ENCODE data around the gene MANSC1. TPM values are rescaled to one million over a fixed set of nuclear protein-coding genes. Genes with fewer than 3 reads are reported as not detected.
"Not testable (repeated sequence)": the region's sequence is repeated elsewhere in the genome, so short reads cannot be mapped to it uniquely, and the experiment has no call there.

The MANSC1 gene
- total RNA-seq, 1 donor from 2014 or later = 3.4 TPM

DNA sequence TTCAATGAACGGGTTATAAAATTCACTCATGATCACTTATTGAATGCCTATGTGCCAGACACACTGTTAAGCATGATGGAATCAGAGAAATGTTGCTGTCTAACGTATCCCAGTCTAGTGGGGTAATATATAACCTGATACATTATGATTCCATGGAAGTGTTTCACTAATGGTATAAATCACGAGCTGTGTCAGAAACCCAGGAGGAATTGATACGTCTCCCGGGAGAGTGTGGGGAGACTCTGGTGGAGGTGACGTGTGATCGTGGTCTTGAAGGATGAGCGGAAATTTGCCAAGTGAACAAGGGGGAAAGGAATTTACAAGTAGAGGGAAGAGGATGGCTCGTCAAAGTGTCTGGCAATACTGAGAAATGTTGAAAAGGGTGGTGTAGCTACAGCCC, 26.5 kb downstream of the MANSC1 start:
- no peak for DNase-seq

DNA sequence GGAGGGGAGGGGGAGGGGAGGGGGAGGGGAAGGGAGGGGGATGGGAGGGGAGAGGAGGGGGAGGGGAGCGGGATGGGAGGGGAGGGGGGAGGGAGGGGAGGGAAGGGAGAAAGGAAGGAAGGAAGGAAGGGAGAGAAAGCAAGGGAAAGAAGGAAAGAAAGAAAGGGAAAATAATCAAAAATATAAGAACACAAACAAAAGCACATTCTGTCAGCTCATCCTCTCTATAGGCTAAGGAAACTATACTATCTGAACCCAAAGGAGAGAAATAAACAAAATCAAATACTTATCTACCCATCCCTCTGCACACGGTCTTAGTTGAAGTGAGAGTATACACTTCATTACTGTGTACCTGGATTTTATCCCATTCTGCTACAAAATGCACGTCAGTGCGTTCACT, 26.9 kb downstream of the MANSC1 start:
- DNase-seq = no peak

DNA sequence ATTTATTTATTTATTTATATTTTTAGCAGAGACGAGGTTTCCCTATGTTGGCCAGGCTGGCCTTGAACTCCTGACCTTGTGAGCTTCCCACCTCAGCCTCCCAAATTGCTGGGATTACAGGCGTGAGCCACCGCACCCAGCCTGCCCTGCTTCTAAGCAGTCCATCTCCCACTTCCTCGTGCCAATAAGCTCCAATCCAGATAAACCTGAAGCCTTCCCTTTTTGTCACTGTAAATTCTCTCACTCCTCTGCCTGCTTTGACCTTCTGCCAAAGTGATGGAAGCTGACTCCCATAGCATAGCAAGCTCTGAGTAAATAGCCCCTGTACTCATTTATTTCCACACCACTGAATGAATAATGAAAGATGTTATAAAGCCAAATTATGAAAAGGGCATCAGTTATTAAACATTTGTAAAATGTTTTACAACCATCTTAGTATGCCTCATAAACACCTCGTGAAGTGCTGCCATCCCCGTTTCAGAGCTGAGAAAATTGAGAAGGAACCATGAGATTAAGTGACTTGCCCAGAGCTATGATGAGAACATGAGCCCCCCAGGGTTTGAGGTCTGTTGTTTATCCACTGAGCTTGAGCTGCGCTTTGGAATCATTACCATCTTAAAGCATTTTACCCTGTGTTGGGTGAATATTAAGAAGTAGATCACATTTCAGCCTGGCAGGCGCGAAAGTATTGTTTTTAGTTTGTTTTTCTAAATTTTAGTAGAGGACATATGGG, 30.4 kb downstream of the MANSC1 start:
- peak; percentile 75 for DNase-seq

DNA sequence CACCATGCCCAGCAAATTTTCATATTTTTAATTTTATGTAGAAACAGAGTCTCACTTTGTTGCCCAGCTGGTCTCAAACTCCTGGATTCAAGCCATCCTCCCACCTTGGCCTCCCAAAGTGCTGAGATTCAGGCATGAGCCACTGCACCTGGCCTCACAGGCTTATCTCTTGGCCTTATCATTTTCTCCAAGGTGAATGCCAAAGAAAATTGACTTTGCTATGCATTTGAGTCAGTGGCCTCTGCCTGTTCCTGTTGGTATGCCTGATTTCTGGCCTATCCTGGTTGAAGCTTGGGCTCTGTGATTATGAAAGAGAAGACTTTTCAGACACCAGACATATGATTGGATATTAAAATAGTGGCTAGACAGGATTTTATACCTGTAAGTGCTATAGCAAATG, 34.2 kb downstream of the MANSC1 start:
- no peak for DNase-seq

DNA sequence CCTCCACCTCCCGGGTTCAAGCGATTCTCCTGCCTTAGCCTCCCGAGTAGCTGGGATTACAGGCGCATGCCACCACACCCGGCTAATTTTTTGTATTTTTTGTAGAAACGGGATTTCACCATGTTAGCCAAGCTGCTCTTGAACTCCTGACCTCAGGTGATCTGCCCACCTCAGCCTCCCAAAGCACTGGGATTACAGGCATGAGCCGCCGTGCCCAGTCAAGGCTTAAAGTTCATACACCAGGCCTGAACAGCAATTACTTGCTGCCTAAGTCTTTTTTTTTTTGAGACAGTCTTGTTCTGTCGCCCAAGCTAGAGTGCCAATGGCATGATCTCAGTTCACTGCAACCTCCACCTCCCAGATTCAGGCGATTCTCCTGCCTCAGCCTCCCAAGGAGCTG, 39.3 kb downstream of the MANSC1 start:
- DNase-seq = not testable (repeated sequence)

DNA sequence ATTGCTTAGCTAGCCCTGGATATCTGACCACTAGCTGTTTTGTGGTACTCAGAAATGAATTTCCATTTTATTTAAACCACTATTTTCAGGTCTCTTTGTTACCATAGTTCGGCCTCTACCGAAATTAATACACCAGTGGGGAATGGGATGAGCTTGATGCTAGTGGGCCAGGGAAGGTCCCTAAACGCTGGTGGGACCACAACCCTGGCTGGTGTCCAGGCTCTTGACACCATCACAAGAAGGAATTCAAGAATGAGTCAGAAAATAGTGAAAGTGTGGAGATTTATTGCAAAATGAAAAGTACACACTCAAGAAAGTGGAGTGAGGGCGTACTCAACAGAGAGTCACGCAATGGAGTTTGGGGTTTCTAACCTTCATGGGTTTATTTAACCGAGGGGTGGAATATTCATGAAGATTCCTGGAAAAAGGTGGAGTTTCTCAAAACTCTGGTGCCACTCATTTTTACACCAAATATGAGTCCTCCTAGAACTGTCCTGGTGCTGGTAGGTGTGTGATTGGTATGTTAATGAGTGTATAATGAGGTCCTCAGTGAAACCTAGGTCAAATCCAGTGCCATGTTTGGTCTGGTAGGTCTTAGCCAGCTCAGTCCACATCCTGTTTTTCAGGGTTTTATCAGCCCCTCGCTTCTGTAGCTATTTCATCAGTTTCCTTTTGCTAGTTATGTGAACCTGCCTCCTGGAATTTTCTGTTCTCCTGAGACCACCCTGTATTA, 44.3 kb downstream of the MANSC1 start:
- no peak for DNase-seq

DNA sequence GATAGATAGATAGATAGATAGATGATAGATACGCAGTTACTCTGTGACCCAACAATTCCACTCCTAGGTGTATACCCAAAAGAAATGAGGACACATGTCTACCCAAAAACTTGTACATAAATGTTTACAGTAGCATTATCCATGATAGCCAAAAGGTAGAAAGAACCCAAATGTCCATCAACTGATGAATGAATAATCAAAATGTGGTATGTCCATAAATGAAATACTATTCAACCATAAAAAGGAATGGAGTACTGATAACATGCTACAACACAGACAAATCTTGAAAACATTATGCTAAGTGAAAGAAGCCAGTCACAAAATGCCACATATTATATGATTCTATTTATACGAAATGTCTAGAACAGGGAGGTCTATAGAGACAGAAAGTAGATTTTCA, 47.1 kb downstream of the MANSC1 start:
- DNase-seq = no peak

DNA sequence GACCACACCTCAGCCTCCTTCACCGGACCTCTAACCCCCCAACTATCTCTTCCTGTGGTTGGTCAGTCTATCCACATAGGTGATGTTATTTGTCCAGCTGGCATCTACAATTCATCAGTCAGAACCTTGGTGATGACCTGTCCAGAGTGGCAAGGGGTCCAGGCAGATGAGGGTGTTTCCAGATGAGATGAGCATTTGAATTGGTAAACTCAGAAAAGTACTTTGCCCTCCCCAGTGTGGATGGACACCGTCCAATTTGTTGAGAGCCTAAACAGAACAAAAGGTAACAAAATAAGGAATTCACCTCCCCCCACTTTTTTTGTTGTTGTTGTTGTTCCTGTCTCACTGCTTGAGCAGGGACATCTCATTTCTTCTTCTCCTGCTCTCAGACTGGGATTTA, 48.9 kb downstream of the MANSC1 start:
- DNase-seq = no peak

DNA sequence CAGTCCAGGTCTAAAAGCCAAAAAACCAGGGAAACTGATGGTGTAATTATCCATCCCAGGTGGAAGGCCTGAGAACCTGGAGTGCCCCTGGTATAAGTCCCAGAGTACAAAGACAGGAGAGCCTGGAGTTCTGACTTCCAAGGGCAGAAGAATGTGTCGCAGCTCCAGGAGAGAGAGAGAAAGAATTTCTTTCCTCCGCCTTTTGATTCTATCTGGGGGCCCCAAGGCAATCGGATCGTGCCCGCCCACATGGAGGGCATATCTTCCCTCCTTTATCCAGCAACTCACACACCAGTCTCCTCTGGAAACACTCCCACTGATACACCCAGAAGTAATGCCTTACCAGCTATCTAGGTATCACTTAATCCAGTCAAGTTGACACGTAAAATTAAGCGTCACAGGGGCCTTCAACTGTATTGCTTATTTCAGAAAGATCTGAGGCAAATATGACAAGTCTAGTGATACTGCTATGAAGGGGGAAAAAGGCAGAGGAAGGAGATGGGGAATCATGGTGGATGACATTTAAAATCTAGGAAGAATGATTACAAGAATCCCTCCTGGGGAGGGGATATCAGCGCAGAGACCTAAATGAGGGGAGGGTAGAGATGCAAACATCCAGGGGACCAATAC, 52.7 kb downstream of the MANSC1 start:
- no peak for DNase-seq

DNA sequence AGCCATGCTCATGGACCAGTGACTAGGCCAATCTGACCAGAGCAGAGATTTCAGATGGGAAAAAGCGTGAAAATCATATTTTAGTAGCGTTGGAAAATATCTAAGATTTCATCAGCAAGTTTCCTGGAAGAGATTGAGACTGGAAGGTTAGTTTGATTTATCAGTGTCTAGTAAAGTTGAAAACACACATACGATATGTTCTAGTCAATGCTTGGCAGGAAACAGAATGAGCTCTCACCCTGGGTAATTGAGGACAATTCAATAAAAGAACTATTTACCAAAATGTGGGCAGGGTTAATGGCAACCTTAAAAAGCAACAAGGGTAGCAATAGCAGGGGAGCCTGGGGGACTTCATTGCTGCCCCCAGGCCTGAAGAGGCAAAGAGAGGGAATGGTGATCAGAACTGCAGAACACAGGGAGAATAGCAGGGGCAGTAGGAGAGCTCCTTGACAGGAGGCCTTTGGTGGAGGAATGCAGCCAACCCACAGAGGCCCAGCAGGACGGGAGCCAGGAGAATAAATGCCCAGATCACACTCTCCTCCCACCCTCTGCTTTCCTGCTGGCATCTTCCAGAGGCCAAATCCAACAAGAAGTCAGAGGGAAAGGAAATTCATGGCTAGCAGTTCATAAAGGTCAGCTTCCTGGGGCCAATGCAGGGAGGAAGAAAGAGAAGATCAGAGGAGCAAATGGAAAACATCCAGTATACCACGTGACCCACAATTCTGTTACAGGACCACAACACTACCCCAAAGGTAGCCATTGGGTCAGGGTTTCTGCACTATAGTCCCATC, 55.6 kb downstream of the MANSC1 start:
- no peak for DNase-seq

DNA sequence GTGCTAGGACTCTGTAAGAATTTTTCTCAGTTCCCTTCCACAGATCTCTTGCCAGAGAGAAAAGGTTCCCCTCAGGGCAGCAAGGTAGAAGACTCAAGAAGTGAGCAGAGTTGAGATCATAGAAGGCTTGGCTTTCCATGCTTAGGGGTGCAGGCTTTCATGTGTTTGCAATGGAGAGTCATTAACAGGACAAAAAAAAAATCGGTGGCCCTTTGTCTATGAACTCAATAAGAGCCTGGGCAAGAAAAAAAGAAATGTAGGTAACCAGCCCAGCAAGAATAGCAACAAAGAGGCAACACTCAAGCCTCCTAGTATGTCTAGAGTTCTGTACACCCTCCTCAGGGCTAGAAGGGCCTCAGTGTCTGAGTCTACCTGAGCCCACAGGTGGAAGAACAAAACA, 59.8 kb downstream of the MANSC1 start:
- no peak for DNase-seq

DNA sequence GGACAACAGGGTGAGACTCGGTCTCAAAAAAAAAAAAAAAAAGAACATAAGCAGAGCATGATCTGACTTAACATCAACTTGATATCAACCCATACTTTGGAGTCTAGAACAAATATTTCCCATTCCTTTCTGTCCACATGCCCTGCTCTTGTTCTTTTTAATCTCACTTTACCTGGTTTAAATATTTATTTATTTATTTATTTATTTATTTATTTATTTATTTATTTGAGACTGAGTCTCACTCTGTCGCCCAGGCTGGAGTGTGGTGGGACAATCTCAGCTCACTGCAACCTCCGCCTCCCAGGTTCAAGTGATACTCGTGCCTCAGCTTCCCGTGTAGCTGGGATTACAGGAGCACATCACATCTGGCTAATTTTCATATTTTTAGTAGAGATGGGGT, 63.6 kb downstream of the MANSC1 start:
- DNase-seq = no peak

DNA sequence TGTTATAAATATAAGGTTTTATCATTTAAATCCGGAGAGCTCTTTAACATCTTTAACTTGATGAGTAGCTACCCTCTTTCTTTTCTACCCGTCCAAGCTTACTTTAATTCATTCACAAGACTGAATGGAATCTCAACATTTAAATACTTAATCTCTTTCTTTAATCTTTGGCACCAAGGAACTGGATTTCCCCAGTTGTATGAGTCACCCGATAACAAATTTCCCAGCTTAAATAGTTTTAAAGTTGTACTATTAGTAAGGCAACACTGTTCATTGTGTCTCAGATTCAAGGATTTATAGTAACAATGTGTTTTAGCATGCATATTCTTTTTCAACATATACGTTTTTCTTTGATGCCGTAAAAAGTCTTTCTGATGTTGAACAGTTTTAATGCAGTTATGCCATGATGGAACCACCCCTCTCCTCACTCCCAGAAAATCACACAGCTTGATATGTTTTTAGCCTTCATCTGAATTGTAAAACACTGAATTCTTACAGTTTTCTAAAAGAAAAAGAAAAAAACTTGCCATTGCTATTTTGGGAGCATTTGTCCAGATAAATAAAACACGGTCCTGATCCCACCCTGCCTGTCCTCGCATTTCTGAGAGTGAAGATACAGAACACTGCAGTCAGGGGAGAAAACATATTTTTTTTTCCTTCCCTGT, 67.1 kb downstream of the MANSC1 start:
- no peak for DNase-seq

DNA sequence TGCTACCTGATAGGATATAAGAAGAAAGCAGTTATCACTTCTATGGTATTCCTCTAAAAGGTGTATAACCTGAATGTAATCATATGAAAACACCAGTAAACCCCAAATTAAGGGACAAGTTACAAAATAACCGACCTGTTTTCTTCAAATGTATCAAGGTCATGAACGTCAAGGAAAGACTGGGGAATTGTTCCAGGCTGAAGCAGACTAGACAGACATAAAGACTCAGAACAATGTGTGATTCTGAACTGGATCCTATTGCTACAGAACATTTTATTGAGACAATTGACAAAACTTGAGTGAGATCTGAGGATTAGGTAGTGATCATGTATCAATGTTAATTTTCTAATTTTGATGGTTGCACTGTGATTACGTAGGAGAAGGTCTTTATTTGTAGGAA, 67.8 kb downstream of the MANSC1 start:
- DNase-seq = no peak

DNA sequence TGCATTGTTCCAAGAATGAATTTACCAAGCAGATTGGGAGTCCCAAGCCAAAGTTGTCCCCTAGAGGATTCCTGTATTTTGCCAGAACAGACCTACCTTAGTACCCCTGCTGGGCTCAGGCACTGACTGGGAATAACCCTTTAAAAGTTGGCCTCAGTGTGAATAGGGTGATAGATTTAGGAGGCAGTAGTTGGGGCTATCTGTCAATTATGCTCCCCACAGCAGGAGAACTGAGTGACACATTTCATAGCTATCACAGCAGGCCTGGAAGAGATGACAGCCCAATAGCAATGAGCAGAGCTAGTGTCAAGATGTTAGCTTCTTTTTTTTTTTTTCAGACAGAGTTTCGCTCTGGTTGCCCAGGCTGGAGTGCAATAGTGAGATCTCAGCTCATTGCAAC, 68.9 kb downstream of the MANSC1 start:
- no peak for DNase-seq

DNA sequence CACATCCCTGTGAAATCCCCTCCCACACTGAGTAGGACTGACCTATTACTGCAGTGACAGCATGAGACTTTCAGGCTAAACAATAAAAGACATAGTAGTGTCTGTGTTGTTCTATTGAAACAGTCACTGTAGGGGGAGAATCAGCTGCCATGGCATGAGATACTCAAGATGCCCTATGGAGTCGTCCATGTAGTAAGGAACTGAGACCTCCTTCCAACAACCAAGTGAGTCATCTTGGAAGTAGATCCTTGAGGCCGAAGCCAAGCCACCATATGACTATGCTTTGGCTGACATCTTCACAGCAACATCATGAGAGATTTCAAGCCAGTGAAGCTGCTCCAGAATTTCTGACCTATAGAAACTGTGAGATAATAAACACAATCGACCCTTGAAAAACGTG, 71.1 kb downstream of the MANSC1 start:
- DNase-seq = no peak

Small RNAs within 50 kb of the gene (small RNA-seq; reads per million reads assigned to genes)
- not detected for gene RNU6-318P (ENCODE audit: low replicate concordance)

Other genes starting within 250 kb of the MANSC1 start
- gene LRP6, start 83.2 kb downstream of the MANSC1 start, total RNA-seq = 62.2 TPM
- gene BORCS5, start 6.8 kb upstream of the MANSC1 start, total RNA-seq = 23.1 TPM
- 24.2 TPM for gene DUSP16, start 212.6 kb upstream of the MANSC1 start, total RNA-seq